ENCODE measurements around the gene DNAJC22. TPM values are rescaled to one million over a fixed set of nuclear protein-coding genes. Genes with fewer than 3 reads are reported as not detected.

Gene DNAJC22
- 0.32 and 0.35 TPM in 2 replicates for total RNA-seq
- long read RNA-seq, partial matches to known transcripts: 0 of 1 reads
- long read RNA-seq, other reads (novel, unspliced or antisense): 1 of 1 reads

DNA sequence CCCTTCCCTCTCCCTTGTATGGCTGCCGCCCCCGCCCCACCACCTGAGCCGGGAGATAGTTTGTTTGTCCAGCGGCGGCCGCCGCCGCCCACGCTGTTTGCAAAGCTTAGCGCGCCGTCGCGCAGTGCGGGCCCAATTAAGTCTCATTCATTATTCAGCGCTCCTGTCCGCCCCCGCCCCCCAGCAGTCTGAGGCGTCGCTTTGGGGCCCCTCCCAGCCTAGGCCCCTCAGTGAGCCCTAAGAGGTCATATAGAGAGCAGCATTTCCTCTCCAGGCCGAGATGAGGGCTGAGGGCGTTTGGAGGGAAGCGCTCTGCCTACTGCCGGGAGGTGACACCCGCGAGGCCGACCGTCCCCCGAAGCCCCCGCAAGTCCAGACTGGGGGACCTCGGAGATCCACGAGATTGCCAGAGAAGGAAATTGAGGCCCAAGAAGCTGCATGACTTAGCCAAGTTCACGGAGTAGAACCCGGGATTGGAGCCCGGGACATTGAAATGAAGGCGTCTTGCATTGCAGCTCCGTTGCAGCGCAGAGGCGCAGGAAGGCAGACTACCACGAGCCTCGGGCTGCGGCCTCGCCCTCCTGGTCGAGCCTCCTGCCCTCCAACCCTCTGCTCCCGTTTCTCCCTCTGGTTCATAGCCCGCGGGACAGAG, at the start of gene DNAJC22:
TSS of gene DNAJC22 (plus strand) at position 230 of the 652 bp plus-strand sequence. CDS start 1,985 bp downstream, outside the sequence.
- H3K9me3 Mint-ChIP-seq: no peaks in the 10 kb centered on the region

DNA sequence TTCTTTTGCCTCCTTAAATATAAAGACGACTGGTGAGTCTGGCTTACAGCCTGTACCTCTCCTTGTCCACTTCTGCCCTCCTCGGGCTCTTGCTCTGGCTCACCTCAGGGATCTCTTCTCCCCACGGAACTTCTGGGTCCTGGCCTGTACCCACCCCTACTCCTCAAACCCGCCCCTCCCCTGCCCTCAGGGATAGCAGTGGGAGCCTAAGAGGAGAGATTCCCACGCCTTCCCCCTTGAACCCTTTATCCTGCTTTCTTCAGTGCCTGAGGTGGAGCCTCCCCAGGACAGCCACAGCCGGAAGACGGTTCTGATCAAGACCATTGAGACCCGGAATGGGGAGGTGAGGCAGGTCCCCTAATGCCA, 49.0 kb upstream of the DNAJC22 start:
- H3K4me3 Mint-ChIP-seq: no peak overlapping the region
- H3K27ac Mint-ChIP-seq (ENCODE audit: unreplicated experiment): no peak overlapping the region
- DNase-seq (ENCODE audit: low read depth, low spot score): no peak
- H3K4me1 Mint-ChIP-seq: peaks cover 4% of the 10 kb centered on the region
- TF ChIP-seq CTCF (conservative IDR thresholded peaks at IDR 0.05): no peak
- H3K9me3 Mint-ChIP-seq: no peaks in the 10 kb centered on the region
- peaks cover 87% of the 10 kb centered on the region for H3K27me3 Mint-ChIP-seq (ENCODE audit: low read depth)
- H3K36me3 Mint-ChIP-seq (ENCODE audit: low read depth): no peaks in the 10 kb centered on the region

More for the DNA sequence above, at the start of gene DNAJC22:
- TF ChIP-seq CTCF (conservative IDR thresholded peaks at IDR 0.05): no peak
- Mint-ChIP-seq H3K36me3 (ENCODE audit: low read depth) (no peaks in the 10 kb centered on the region), H3K27me3 (ENCODE audit: low read depth) (peaks cover 87% of the 10 kb centered on the region), H3K4me1 (peaks cover 37% of the 10 kb centered on the region), H3K4me3 (peak within 1 kb of the TSS; percentile 74), H3K27ac (ENCODE audit: unreplicated experiment) (peak within 1 kb of the TSS; percentile 50)
- no peak for DNase-seq (ENCODE audit: low read depth, low spot score)

GRCh38 chr12:49298160-49298559, 48.5 kb upstream of the DNAJC22 start:
- H3K27ac Mint-ChIP-seq (ENCODE audit: unreplicated experiment): no peak overlapping the region
- H3K9me3 Mint-ChIP-seq: no peaks in the 10 kb centered on the region
- DNase-seq (ENCODE audit: low read depth, low spot score): no peak
- H3K27me3 Mint-ChIP-seq (ENCODE audit: low read depth): peaks cover 87% of the 10 kb centered on the region
- no peak for TF ChIP-seq CTCF (conservative IDR thresholded peaks at IDR 0.05)
- peaks cover 4% of the 10 kb centered on the region for H3K4me1 Mint-ChIP-seq
- no peaks in the 10 kb centered on the region for H3K36me3 Mint-ChIP-seq (ENCODE audit: low read depth)
- no peak overlapping the region for H3K4me3 Mint-ChIP-seq

- H3K4me3 Mint-ChIP-seq: no peak overlapping the region
- H3K27me3 Mint-ChIP-seq (ENCODE audit: low read depth): peaks cover 68% of the 10 kb centered on the region
- H3K27ac Mint-ChIP-seq (ENCODE audit: unreplicated experiment): no peak overlapping the region
- H3K9me3 Mint-ChIP-seq: no peaks in the 10 kb centered on the region
- H3K4me1 Mint-ChIP-seq: peaks cover 4% of the 10 kb centered on the region
- no peak for DNase-seq (ENCODE audit: low read depth, low spot score)
- TF ChIP-seq CTCF (conservative IDR thresholded peaks at IDR 0.05): no peak
- no peaks in the 10 kb centered on the region for H3K36me3 Mint-ChIP-seq (ENCODE audit: low read depth)
Measured at GRCh38 chr12:49301760-49302159, 44.9 kb upstream of the DNAJC22 start.

- Mint-ChIP-seq H3K36me3 (ENCODE audit: low read depth) (no peaks in the 10 kb centered on the region), H3K9me3 (no peaks in the 10 kb centered on the region), H3K4me1 (no peaks in the 10 kb centered on the region), H3K4me3 (no peak overlapping the region), H3K27ac (ENCODE audit: unreplicated experiment) (no peak overlapping the region), H3K27me3 (ENCODE audit: low read depth) (peaks cover 59% of the 10 kb centered on the region)
- no peak for TF ChIP-seq CTCF (conservative IDR thresholded peaks at IDR 0.05)
- DNase-seq (ENCODE audit: low read depth, low spot score): no peak
Measured at GRCh38 chr12:49304161-49304560, 42.5 kb upstream of the DNAJC22 start.
